HepG2 (cell line): ENCODE measurements around the gene ZBTB20. TPM values are rescaled to one million over a fixed set of nuclear protein-coding genes. Genes with fewer than 3 reads are reported as not detected.

Experiments
- ATAC-seq: fragments of 200-7000 bp; cut with Tn5 transposase; 3 replicates; pipeline ENCODE4 v1.9.1; 2020; ENCODE audit warnings: mild to moderate bottlenecking, moderate library complexity
- BruUV-seq: library from RNA; stranded (reverse); fragments of 400-500 nt; replicated peaks from 2 replicates; lab custom pipeline; 2021; lab: Mats Ljungman, UMichigan
- CTCF ChIA-PET: fragments of 300-600 bp; formaldehyde crosslinking; extraction: SDS; loops from one replicate; lab custom pipeline; 2021; ENCODE audit warnings: low total read pairs, inconsistent platforms, low intra/inter-chr PET ratio; lab: Yijun Ruan, JAX
- POLR2A ChIA-PET: fragments of 350-600 bp; sonication (Branson Sonifier 250); formaldehyde crosslinking; loops from one replicate; lab custom pipeline; 2020; ENCODE audit warnings: antibody characterized with exemption, inconsistent platforms; lab: Yijun Ruan, JAX
- DNase-seq: peaks from one replicate; pipeline ENCODE4 v3.0.0-alpha.2; 2015; ENCODE audit warnings: low spot score
- FAIRE-seq: peaks from 3 replicates; lab custom pipeline; 2011; peaks lifted over from hg19 to GRCh38; lab: Jason Lieb, UNC
- H2AFZ ChIP-seq: one replicate; pipeline ENCODE4 v1.6.1; 2011; ENCODE audit warnings: low read length, inconsistent platforms
- H3K27ac ChIP-seq: fragments of 300-600 bp; 3 replicates; pipeline ENCODE4 v1.8.0; 2011; ENCODE audit warnings: mixed run types, mild to moderate bottlenecking, mixed read lengths, low read length, inconsistent platforms; ENCODE audit not compliant: insufficient read depth; ENCODE audit errors: extremely low read length
- H3K27me3 ChIP-seq, 2 experiments: fragments of 200-600 bp in 1 of 2; 2 replicates in 1 of 2; 3 replicates in 1 of 2; pipeline versions ENCODE4 v1.6.0 to v1.8.0; 2011; ENCODE audit warnings: low read length in 2 of 2, mild to moderate bottlenecking in 2 of 2, moderate library complexity in 2 of 2, inconsistent platforms in 1 of 2; ENCODE audit not compliant: insufficient read depth in 2 of 2, control insufficient read depth in 1 of 2
- H3K36me3 ChIP-seq, 2 experiments: fragments of 200-600 bp in 1 of 2; replicated peaks in 1 of 2; 2 replicates in 1 of 2; 3 replicates in 1 of 2; pipeline versions ENCODE4 v1.5.1 to v1.8.0; 2011; ENCODE audit warnings: low read length in 2 of 2, inconsistent platforms in 1 of 2; ENCODE audit not compliant: insufficient read depth in 2 of 2, control insufficient read depth in 1 of 2
- H3K4me1 ChIP-seq: 2 replicates; pipeline ENCODE4 v1.5.1; 2012; ENCODE audit warnings: low read length, inconsistent platforms; ENCODE audit not compliant: insufficient read depth
- H3K4me2 ChIP-seq: 2 replicates; pipeline ENCODE4 v1.6.0; 2011; ENCODE audit warnings: low read depth, low read length, inconsistent platforms
- H3K4me3 ChIP-seq, 3 experiments: fragments of 200-600 bp in 1 of 3; sonication (generic), shearing (Covaris generic) in 1 of 3; replicated peaks in 1 of 3; 2 replicates each; pipeline ENCODE4 v1.5.1; 2011 to 2016; ENCODE audit warnings: low read length in 3 of 3, inconsistent platforms in 2 of 3, low read depth in 2 of 3, mild to moderate bottlenecking in 2 of 3, control low read depth in 1 of 3, mixed read lengths in 1 of 3; ENCODE audit not compliant: insufficient read depth in 1 of 3
- H3K79me2 ChIP-seq: one replicate; pipeline ENCODE4 v1.6.1; 2011; ENCODE audit warnings: low read length, inconsistent platforms; ENCODE audit not compliant: insufficient read depth
- H3K9ac ChIP-seq: 2 replicates; pipeline ENCODE4 v1.6.0; 2011; ENCODE audit warnings: mild to moderate bottlenecking, low read depth, low read length, inconsistent platforms; ENCODE audit not compliant: insufficient read depth
- H3K9me3 ChIP-seq: 2 replicates; pipeline ENCODE4 v1.5.1; 2012; ENCODE audit warnings: mild to moderate bottlenecking, low read length
- H4K20me1 ChIP-seq: 2 replicates; pipeline ENCODE4 v1.6.0; 2011; ENCODE audit warnings: inconsistent platforms, mild to moderate bottlenecking, low read length, moderate library complexity; ENCODE audit not compliant: insufficient read depth
- ADNP ChIP-seq: sonication (generic); formaldehyde crosslinking; IDR thresholded peaks from 2 replicates; pipeline ENCODE4 v1.4.0; 2020; ENCODE audit warnings: missing genetic modification reagents
- CREB1 ChIP-seq, 2 experiments: fragments of 450-650 bp in 1 of 2; IDR thresholded peaks; 2 replicates each; pipeline ENCODE4 v1.6.1; 2016 to 2017; ENCODE audit warnings: control low read depth in 1 of 2, mild to moderate bottlenecking in 1 of 2, missing compliant biosample characterization in 1 of 2, missing genetic modification characterization in 1 of 2
- MIER2 ChIP-seq: IDR thresholded peaks from 2 replicates; pipeline ENCODE4 v1.6.1; 2016; ENCODE audit warnings: missing biosample characterization, missing genetic modification reagents
- SNRNP70 ChIP-seq: fragments of 200-400 bp; formaldehyde crosslinking; IDR thresholded peaks from 2 replicates; pipeline ENCODE4 v1.6.1; 2017; ENCODE audit warnings: mild to moderate bottlenecking, low read depth, low read length, moderate library complexity
- SRF ChIP-seq: IDR thresholded peaks from 2 replicates; pipeline ENCODE4 v1.6.1; 2011; ENCODE audit warnings: mild to moderate bottlenecking, low read depth, low read length, moderate library complexity
- TEAD3 ChIP-seq: optimal IDR thresholded peaks from 2 replicates; pipeline ENCODE3; 2016; ENCODE audit warnings: borderline replicate concordance
- ZBTB37 ChIP-seq: sonication (generic); formaldehyde crosslinking; IDR thresholded peaks from 2 replicates; pipeline ENCODE4 v1.4.0; 2020; ENCODE audit warnings: mild to moderate bottlenecking, missing genetic modification reagents
- ZBTB7A ChIP-seq: sonication (generic); formaldehyde crosslinking; IDR thresholded peaks from 2 replicates; pipeline ENCODE4 v1.8.0; 2022; ENCODE audit warnings: mild to moderate bottlenecking, missing genetic modification reagents
- ZFP37 ChIP-seq: sonication (generic); formaldehyde crosslinking; IDR thresholded peaks from 2 replicates; pipeline ENCODE4 v1.4.0; 2020; ENCODE audit warnings: missing genetic modification reagents, borderline replicate concordance
- ZNF451 ChIP-seq: sonication (generic); formaldehyde crosslinking; IDR thresholded peaks from 2 replicates; pipeline ENCODE4 v1.5.0; 2020; ENCODE audit warnings: mild to moderate bottlenecking, missing genetic modification reagents
- ZNF569 ChIP-seq: sonication (generic); formaldehyde crosslinking; IDR thresholded peaks from 2 replicates; pipeline ENCODE4 v1.5.0; 2020; ENCODE audit warnings: mild to moderate bottlenecking, missing genetic modification reagents, moderate library complexity, borderline replicate concordance
- ZNF788 ChIP-seq: sonication (generic); formaldehyde crosslinking; IDR thresholded peaks from 2 replicates; pipeline ENCODE4 v1.5.0; 2020; ENCODE audit warnings: mild to moderate bottlenecking, missing genetic modification reagents, borderline replicate concordance
- ZNF83 ChIP-seq: sonication (generic); formaldehyde crosslinking; IDR thresholded peaks from 2 replicates; pipeline ENCODE4 v1.4.0; 2020; ENCODE audit warnings: missing genetic modification reagents, mild to moderate bottlenecking, borderline replicate concordance
- WGBS: methylation state at CpG from one replicate; pipeline ENCODE4 v1.1.6; 2017; ENCODE audit warnings: low lambda C conversion rate; 5-methylcytosine and 5-hydroxymethylcytosine counted together
- in situ Hi-C: cut with HindIII; loops from 2 replicates; pipeline ENCODE4 v1.10.0; 2017; ENCODE audit warnings: low pct_unique_long_range_greater_than_20kb; ENCODE audit not compliant: extremely low pct_ligation_motif_present
- intact Hi-C: fragments of 100-400 bp; cut with micrococcal nuclease; formaldehyde crosslinking; loops from one replicate; pipeline ENCODE4 v1.10.0; 2022; ENCODE audit not compliant: unreplicated experiment
- polyA plus RNA-seq, 8 experiments: library from polyadenylated mRNA; depleted of rRNA in 3 of 8; stranded (reverse) in 7 of 8; unstranded in 1 of 8; fragments of >200 nt; fragmentation: Illumina TruSeq in 4 of 8; extraction: Trizol in 4 of 8; gene quantifications; 2 replicates each; pipeline versions ENCODE4 v1.2.1 to v1.2.3, GENCODE V29; 2011 to 2016; ENCODE audit warnings: low read depth in 4 of 8, missing spikeins in 1 of 8, mixed read lengths in 1 of 8; ENCODE audit not compliant: insufficient read depth in 1 of 8
- total RNA-seq, 5 experiments: library from RNA; depleted of rRNA; stranded (reverse); fragments of >200 nt; fragmentation: Illumina TruSeq; extraction: Trizol; gene quantifications; 2 replicates each; pipeline ENCODE4 v1.2.3, GENCODE V29; 2016; ENCODE audit warnings: low read depth in 1 of 5

The ZBTB20 gene
- total and polyA plus RNA-seq, 2 of the 13 experiments (the other 11 are each of a cell fraction or from before 2014, with no cell fraction given): 1.9 to 8.8 TPM

GRCh38 chr3:114671741-114672510, 475.2 kb downstream of the ZBTB20 start:
- BruUV-seq: no TSS peak
- 96% methylated on average over 4 of the region's 4 CpGs for WGBS
- no peaks in the 10 kb centered on the region for H3K79me2 ChIP-seq

More at GRCh38 chr3:114671741-114672510, 475.2 kb downstream of the ZBTB20 start:
- Histone ChIP-seq H3K9ac (no peak overlapping the region), H3K27me3 (no peaks in the 10 kb centered on the region)
- DNase-seq: no peak
- TF ChIP-seq ADNP (CRISPR knock-in tag): no peak
- no peak for TF ChIP-seq ZBTB7A (CRISPR knock-in tag)
- no peak for TF ChIP-seq SNRNP70
- no peak for TF ChIP-seq ZNF83 (CRISPR knock-in tag)
- TF ChIP-seq ZNF788 (CRISPR knock-in tag): no peak
- TF ChIP-seq MIER2 (CRISPR knock-in tag): no peak
- TF ChIP-seq ZNF451 (CRISPR knock-in tag): no peak
- no peak for TF ChIP-seq CREB1 (IDR thresholded peaks at IDR 0.05)
- TF ChIP-seq CREB1 (CRISPR knock-in tag; IDR thresholded peaks at IDR 0.05): no peak
- no peak for TF ChIP-seq ZNF569 (CRISPR knock-in tag)
- no peak for TF ChIP-seq TEAD3
- TF ChIP-seq ZBTB37 (CRISPR knock-in tag): no peak
- TF ChIP-seq ZFP37 (CRISPR knock-in tag): no peak
- TF ChIP-seq SRF: no peak
- TF ChIP-seq, all 625 proteins: peak for 0
- no peak for ATAC-seq
- ChIA-PET POLR2A (no interaction called here), CTCF (no interaction called here)
- H3K4me3 ChIP-seq: no peak overlapping the region
- no peak overlapping the region for H3K4me2 ChIP-seq
- H3K27ac ChIP-seq: no peak overlapping the region
- no peaks in the 10 kb centered on the region for H3K9me3 ChIP-seq
- H4K20me1 ChIP-seq: no peaks in the 10 kb centered on the region
- H3K36me3 ChIP-seq: no peaks in the 10 kb centered on the region
- in situ Hi-C loops: no loop called here
- intact Hi-C loops: no loop called here
- no peak for FAIRE-seq
- H2AFZ ChIP-seq: no peak overlapping the region
- H3K4me1 ChIP-seq: no peaks in the 10 kb centered on the region
